HG03520 (cell line): ENCODE data around the gene IL13RA1.
"Not testable (repeated sequence)": the region's sequence is repeated elsewhere in the genome, so short reads cannot be mapped to it uniquely, and the experiment has no call there.

Experiments
- ATAC-seq: cut with Tn5 transposase; IDR thresholded peaks from one replicate; pipeline ENCODE4 v1.9.1; 2021; ENCODE audit warnings: mild to moderate bottlenecking, moderate library complexity; ENCODE audit not compliant: unreplicated experiment

The IL13RA1 gene

DNA sequence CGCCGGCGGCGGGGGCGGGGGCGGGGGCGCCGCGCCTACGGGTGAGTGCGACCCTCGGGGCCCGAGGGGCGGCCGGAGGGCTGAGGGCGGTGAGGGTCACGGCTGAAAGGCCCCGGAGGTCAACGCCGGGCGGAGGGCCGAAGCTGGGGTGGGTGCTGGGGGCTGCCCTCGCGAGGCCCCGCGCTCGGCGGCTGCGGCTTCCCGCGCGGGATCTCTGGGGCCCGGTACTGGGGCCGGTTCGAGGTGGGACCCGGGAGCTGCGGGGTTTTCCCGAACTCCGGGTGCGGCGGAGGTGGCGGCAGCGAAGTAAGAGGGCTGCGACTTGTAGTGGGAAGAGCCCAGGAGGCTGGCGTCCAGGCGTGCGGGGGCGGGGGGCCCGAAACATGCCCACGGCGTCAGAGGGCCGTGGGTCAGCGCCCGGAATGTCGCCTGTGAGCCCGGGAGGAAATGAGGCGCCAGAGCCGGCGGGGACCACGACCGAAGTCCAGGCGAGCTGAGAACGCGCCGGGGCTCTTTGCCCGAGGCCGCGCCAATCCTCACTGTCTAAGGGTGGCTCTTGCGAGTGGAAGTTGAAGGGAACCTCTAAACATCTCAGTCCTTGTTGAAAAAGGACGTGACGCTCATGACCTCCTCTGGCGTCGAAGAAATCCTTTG is 407 bp downstream of the IL13RA1 start:
- ATAC-seq = no peak

GRCh38 chrX:118729042-118729652 is 1.7 kb downstream of the IL13RA1 start:
- no peak for ATAC-seq

DNA sequence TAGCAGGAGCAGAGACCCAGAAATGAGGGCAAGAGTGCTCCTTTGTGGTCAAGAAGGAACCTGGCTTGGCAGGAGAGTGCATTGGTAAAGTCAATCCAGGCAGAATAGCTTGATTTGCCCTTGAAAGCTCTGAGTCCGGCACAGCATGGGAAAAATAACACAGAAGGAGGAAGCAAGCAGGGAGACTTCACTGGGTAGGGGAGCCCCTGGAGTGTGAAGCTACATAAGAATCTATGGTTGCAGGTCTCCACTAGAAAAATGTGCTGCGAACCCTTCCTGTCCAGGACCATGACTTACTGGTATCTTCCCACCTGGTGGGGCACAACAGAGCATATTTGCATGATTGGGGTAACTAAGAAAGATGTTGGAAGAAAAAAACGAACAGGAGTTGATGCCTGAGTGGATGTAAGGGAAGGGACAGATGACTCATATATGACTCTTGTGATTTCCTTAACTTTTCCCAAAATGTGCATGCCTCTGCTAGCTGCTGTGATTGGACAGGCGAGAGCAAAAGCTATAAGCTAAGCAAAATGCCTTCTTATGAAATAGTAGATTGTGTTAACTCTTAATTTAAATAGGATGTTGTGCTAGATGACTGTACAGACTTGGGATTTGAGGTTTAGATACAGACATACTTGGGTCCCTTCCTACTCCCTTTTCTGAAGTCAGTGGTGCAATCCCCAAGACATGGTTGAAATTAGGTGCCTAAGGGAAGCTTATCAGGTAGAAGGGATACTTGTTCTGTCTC is 3.3 kb downstream of the IL13RA1 start:
- ATAC-seq = no peak

GRCh38 chrX:118732551-118732950 is 5.1 kb downstream of the IL13RA1 start:
- ATAC-seq = not testable (repeated sequence)

DNA sequence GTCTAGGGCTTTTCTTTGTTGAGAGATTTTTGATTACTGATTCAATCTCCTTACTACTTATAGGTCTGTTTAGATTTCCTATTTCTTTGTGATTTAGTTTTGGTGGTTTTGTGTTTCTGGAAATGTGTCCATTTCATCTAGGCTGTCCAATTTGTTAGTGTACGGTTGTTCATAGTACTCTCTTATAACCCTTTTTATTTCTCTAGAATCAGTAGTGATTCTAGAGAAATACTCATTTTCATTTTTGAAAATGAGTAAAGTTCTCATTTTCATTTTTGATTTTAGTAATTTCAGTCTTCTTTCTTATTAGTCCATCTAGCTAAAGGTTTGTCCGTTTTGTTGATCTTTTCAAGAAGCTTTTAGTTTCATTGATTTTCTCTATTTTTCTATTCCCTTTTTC is 7.5 kb downstream of the IL13RA1 start:
- ATAC-seq = no peak

DNA sequence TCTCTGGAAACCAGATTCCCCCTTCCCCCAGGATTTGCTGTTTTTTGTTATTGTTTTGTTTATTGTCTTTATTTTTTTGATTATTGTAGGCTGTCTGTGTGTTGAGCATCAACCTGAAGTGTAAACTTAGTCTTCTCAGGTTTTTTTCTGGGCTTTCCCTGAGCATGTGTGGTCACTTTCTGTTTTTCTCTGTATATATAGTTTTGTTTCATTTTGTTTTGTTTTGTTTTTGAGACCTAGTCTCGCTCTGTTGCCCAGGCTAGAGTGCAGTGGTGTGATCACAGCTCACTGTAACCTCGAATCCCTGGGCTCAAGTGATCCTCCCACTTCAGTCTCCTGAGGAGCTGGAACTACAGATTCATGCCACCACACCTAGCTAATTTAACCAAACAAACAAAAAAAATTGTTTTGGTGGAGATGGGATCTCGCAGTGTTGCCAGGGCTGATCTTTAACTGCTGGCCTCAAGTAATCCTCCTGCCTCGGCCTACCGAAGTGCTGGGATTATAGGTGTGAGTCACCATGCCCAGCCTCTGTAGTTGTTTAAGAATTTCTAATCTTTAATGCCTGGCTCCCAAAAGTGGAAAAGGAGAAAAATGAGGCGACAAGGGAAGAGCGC is 9.1 kb downstream of the IL13RA1 start:
- ATAC-seq = peak; percentile 75

GRCh38 chrX:118739577-118739976 is 12.2 kb downstream of the IL13RA1 start:
- no peak for ATAC-seq

DNA sequence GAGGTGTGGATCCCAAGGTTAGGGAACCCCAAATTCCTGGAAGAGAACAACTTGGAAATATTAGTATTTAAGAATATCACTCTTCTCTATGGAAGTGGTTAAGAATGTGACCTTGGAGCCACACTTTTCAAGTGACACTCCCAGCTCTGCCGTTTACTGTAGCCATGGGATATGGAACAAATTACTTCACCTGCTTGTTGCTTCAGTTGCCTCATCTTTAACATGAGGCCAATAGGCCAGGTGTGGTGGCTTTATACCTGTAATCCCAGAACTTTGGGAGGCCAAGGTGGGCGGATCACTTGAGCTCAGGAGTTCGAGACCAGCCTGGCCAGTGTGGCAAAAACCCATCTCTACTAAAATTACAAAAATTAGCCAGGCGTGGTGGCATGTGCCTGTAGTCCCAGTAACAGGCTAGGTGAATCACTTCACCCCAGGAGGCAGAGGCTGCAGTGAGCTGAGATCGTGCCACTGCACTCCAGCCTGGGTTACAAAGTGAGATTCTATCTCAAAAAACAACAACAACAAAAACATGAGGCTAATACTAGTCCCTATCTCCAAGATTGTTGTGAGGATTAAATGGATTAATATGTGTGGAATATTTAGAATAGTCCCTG is 13.0 kb downstream of the IL13RA1 start:
- ATAC-seq = no peak

GRCh38 chrX:118742176-118742575 is 14.8 kb downstream of the IL13RA1 start:
- ATAC-seq = no peak

- ATAC-seq = no peak
Measured at GRCh38 chrX:118745570-118745969, 18.2 kb downstream of the IL13RA1 start.

DNA sequence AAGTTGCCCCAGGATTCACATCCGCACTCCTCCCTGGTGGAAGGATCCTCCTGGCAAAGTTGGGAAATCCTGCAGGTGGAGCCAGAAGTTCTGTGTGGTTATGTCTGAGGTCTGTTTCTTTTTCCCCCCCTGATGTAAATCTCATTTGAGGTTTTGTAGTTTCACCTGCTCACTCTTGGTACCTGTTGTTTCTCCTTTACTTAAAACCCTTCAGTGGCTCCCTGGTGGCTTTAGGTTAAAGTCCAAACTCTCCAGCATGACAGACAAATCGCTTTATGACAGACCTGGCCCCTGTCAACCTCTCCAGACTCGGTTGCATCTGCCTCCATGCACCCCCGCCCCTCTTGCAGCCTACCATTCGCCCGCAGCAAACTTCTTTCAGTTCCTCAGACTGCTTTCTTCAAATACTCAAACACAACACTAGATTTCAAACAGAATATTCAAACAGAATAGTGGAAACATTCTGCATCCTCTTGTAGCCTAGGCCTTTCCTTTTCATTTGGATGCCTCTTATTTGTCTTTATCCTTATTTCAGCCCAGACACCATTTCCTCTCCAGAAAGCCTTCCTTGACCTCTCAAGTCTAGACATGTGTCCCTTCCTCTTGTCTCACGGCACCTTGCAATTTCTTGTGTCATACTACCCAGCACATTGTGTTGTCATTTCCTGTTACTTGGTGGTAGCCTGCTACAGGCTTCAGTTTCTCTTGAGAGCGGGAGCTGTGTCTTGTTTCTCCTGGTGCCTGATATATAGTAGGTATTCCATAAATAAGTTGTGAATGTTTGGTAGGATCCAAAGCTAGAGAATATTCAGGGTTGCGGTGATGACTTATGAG is 24.8 kb downstream of the IL13RA1 start:
- peak; percentile 80 for ATAC-seq

DNA sequence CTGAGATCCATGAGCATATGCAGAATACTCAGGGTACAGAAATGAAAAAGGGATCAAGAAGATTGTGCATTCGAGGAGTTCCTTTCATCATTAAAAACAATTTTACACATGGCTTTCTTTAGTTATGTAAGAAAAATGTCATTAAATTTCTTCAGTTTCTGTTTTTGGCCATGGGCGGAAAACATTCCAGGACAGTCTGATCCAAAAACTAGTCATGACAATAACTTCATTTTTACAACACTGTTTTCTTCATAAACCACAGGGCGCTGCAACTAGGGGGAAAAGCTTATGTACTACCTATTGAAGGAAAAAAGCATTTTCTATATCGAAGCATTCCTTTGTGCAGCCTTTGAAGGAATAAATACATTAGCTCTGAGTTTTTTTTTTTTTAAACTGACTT is 28.2 kb downstream of the IL13RA1 start:
- no peak for ATAC-seq

DNA sequence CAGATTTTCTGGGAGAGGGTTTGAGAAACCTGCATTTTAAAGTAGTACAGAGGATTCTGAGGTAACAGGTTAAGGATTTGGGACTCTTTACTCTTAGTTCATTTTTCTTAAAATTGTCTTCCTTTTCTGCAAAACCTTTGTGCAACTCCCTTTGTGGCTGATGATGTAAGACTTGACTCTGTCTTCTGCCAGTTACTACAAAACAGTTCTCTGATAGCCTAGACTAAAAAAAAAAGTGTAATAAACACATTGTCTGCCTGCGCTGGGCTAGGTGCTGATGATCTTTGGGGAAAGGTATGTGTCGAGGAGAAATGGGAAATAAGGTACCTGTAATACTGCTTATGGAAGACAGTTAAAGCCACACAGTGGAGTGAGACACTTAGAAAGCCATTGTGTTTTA is 28.7 kb downstream of the IL13RA1 start:
- no peak for ATAC-seq

- ATAC-seq = no peak
Measured at GRCh38 chrX:118758511-118758910, 31.1 kb downstream of the IL13RA1 start.

- no peak for ATAC-seq
Measured at GRCh38 chrX:118760025-118760424, 32.6 kb downstream of the IL13RA1 start.

DNA sequence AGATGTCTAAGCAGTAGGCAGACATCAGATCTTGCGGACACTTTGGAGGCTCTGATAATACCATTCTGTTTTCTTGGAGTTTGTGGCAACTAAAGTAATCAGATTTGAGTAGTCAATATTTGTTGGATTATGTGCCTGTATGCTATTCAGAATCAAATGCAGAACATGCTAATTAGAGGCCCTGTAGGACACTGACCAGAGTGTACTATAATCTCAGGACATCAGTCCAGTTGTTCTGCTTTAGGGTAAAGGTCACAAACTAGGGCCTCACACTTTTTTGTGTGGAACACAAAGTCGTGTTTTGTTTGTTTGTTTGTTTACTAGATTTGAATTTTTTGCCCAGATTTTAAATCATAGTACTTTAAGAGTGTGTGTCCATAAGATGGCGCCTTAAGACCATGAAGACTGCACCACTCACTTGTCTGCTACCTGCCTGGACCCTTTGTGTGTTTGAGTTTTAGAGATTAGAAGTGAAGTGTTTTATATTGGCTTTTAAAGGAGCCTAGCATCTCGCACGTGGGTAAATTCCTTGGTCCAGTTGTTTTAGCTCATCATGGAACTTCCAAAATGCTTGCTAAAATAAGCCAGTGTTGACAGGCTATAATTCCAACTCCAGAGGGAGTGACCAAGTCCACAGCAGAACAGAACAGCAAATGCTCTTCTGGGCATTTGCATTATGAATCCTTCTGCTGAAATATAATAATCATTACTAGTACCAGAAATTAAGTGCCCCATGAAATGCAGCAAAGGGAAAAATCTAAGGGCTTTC is 34.7 kb downstream of the IL13RA1 start:
- ATAC-seq = no peak

GRCh38 chrX:118763489-118763888 is 36.1 kb downstream of the IL13RA1 start:
- no peak for ATAC-seq

GRCh38 chrX:118764122-118764521 is 36.7 kb downstream of the IL13RA1 start:
- ATAC-seq = no peak

GRCh38 chrX:118770133-118770760 is 42.8 kb downstream of the IL13RA1 start:
- ATAC-seq = no peak
